Thymus (tissue), 11 donors: ENCODE results near the gene CALML4. TPM values are rescaled to one million over a fixed set of nuclear protein-coding genes. Genes with fewer than 3 reads are reported as not detected.
"Not testable (repeated sequence)": the region's sequence is repeated elsewhere in the genome, so short reads cannot be mapped to it uniquely, and the experiment has no call there.

ENCODE experiments used
- DNase-seq, 9 donors: peaks; one replicate each; pipeline ENCODE4 v3.0.0-alpha.2; 2013; ENCODE audit warnings: low spot score in 9 of 9, low read depth in 6 of 9, missing footprints in 1 of 9
- H3K27ac ChIP-seq, 2 donors: one replicate each; pipeline ENCODE4 v1.5.1; 2013; ENCODE audit warnings: control low read depth in 1 of 2, low read depth in 1 of 2, low read length in 1 of 2, mild to moderate bottlenecking in 1 of 2, moderate library complexity in 1 of 2
- H3K27me3 ChIP-seq, 2 donors: one replicate each; pipeline ENCODE4 v1.5.1; 2013; ENCODE audit warnings: low read length in 1 of 2; ENCODE audit not compliant: control insufficient read depth in 2 of 2, insufficient read depth in 1 of 2
- H3K36me3 ChIP-seq, 2 donors: one replicate each; pipeline ENCODE4 v1.5.1; 2013; ENCODE audit warnings: low read length in 1 of 2, mild to moderate bottlenecking in 1 of 2, moderate library complexity in 1 of 2; ENCODE audit not compliant: control insufficient read depth in 2 of 2, insufficient read depth in 2 of 2
- H3K4me1 ChIP-seq, 2 donors: one replicate each; pipeline ENCODE4 v1.5.1; 2013; ENCODE audit warnings: low read length in 2 of 2; ENCODE audit not compliant: control insufficient read depth in 2 of 2, insufficient read depth in 2 of 2
- H3K4me3 ChIP-seq, 2 donors: one replicate each; pipeline ENCODE4 v1.5.1; 2013; ENCODE audit warnings: low read length in 2 of 2, control low read depth in 1 of 2, mild to moderate bottlenecking in 1 of 2
- H3K9me3 ChIP-seq, 2 donors: one replicate each; pipeline ENCODE4 v1.5.1; 2013; ENCODE audit warnings: low read length in 1 of 2, mild to moderate bottlenecking in 1 of 2; ENCODE audit not compliant: control insufficient read depth in 2 of 2, insufficient read depth in 1 of 2
- WGBS: extraction: QIAGEN DNeasy Blood & Tissue Kit; methylation state at CpG from one replicate; pipeline ENCODE4 v1.1.7; 2013; 5-methylcytosine and 5-hydroxymethylcytosine counted together
- polyA plus RNA-seq: library from polyadenylated mRNA; stranded (reverse); fragments of 200-250 nt; gene quantifications from one replicate; pipeline ENCODE4 v1.2.3, GENCODE V29; 2013
- total RNA-seq: library from RNA; stranded (reverse); fragments of 120-200 nt; gene quantifications from one replicate; pipeline ENCODE4 v1.2.4, GENCODE V29; 2013
- donor health status: healthy.

Gene CALML4
- total and polyA plus RNA-seq, 2 donors = 8.8 to 18.3 TPM

DNA sequence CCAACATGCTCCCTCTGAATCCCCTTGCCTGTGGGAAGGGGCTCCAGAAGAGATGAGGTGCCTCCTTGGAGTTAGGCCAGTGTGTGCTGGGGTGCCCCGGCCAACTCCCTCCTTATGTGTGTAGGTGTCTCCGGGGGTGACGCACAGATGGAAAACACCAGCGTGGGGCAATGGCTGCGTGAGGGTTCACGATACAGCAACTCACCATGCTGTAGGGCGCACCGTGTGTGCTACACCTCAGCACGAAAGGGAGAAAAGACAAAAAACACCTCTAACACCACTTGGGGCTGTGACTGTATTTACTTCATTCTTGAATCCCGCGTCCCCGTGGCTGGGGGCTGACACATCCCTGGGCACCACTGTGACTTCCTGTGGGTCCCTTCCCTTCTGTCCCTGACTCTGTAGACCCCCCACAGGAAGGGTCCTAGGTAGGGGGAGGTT is 1.6 kb upstream of the CALML4 start:
- Histone ChIP-seq H3K4me1 (peaks cover 7 to 72% of the 10 kb centered on the region in 2 donors), H3K36me3 (peaks cover 2 to 5% of the 10 kb centered on the region in 2 donors), H3K27me3 (no peaks in the 10 kb centered on the region), H3K9me3 (peaks cover 0 to 2% of the 10 kb centered on the region in 2 donors), H3K27ac (peak overlapping the region in 1 of 2 donors; percentile 88), H3K4me3 (no peak overlapping the region)
- peak in 1 of 9 donors; percentile 20 for DNase-seq
- 94% methylated on average over 12 of the region's 12 CpGs for WGBS

- 61% methylated on average over 14 of the region's 14 CpGs for WGBS
- peak in 6 of 9 donors; percentile 53 to 82 (median 62) for DNase-seq
- Histone ChIP-seq H3K27me3 (no peaks in the 10 kb centered on the region), H3K27ac (peak overlapping the region; percentile 19 to 88), H3K4me1 (peaks cover 7 to 72% of the 10 kb centered on the region in 2 donors), H3K36me3 (peaks cover under 1 to 2% of the 10 kb centered on the region in 2 donors), H3K4me3 (peak overlapping the region in 1 of 2 donors; percentile 35), H3K9me3 (peaks cover 0 to 2% of the 10 kb centered on the region in 2 donors)
Measured at GRCh38 chr15:68205954-68206539, 915 bp upstream of the CALML4 start.

GRCh38 chr15:68205558-68205944 is 419 bp upstream of the CALML4 start:
- Histone ChIP-seq H3K27ac (peak overlapping the region in 1 of 2 donors; percentile 88), H3K4me3 (peak overlapping the region in 1 of 2 donors; percentile 35), H3K4me1 (peaks cover 7 to 69% of the 10 kb centered on the region in 2 donors), H3K27me3 (no peaks in the 10 kb centered on the region), H3K36me3 (peaks cover 0 to 2% of the 10 kb centered on the region in 2 donors), H3K9me3 (peaks cover 0 to 2% of the 10 kb centered on the region in 2 donors)
- DNase-seq = no peak
- WGBS = 85% methylated on average over 13 of the region's 13 CpGs

DNA sequence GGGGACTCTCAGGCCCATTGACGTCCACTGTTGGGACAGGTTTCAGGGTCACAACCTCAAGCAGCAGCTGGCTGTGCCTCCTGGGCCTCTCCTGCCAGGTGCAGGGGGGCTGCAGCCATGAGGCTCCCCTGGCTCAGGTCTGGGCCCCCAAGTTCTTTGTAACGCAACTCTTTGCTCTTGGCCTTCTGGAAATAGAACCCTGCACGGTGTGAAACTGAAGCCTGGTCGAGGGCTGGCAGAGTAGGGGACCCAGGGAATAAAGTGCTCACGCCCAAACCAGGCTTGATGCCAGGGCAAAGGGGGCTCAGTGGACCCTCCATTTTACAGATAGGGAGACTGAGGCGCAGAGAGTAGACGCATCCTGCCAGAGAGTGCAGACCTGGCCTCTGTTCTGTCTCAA is 771 bp downstream of the CALML4 start:
- H3K27ac ChIP-seq = no peak overlapping the region
- DNase-seq = no peak

GRCh38 chr15:68203956-68204355 is 1.2 kb downstream of the CALML4 start:
- Histone ChIP-seq H3K9me3 (peaks cover 0 to 2% of the 10 kb centered on the region in 2 donors), H3K36me3 (peaks cover 0 to 2% of the 10 kb centered on the region in 2 donors), H3K27ac (no peak overlapping the region), H3K4me3 (no peak overlapping the region), H3K27me3 (no peaks in the 10 kb centered on the region), H3K4me1 (peaks cover 2 to 53% of the 10 kb centered on the region in 2 donors)
- no peak for DNase-seq
- 97% methylated on average over 5 of the region's 5 CpGs for WGBS

More for the DNA sequence above, 771 bp downstream of the CALML4 start:
- 98% methylated on average over 7 of the region's 7 CpGs for WGBS
- Histone ChIP-seq H3K4me3 (no peak overlapping the region), H3K36me3 (peaks cover 0 to 2% of the 10 kb centered on the region in 2 donors), H3K9me3 (peaks cover 0 to 2% of the 10 kb centered on the region in 2 donors), H3K4me1 (peaks cover 2 to 57% of the 10 kb centered on the region in 2 donors), H3K27me3 (no peaks in the 10 kb centered on the region)

DNA sequence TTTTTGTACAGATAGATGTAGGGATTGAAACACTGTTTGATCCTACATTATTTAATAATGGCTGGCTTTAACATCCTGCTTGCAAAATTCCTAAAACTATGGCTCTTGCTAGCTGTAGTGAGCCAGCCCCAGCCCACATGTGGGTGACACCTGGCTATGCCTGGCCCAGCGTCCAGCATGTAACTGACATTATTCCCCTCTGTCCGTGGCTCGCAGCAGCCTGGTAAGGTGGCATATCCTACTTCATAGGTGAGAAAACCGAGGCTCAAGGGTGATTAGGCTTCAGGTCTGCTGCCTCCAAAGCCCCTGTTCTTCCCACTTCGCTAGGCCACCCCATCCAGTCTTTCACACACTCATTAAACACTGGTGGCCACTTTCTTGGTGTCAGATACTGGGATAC is 1.6 kb downstream of the CALML4 start:
- DNase-seq = no peak
- Histone ChIP-seq H3K4me1 (peaks cover 2 to 49% of the 10 kb centered on the region in 2 donors), H3K27ac (no peak overlapping the region), H3K36me3 (peaks cover 0 to 2% of the 10 kb centered on the region in 2 donors), H3K9me3 (peaks cover 0 to 2% of the 10 kb centered on the region in 2 donors), H3K27me3 (no peaks in the 10 kb centered on the region), H3K4me3 (no peak overlapping the region)
- 99% methylated on average over 5 of the region's 5 CpGs for WGBS

DNA sequence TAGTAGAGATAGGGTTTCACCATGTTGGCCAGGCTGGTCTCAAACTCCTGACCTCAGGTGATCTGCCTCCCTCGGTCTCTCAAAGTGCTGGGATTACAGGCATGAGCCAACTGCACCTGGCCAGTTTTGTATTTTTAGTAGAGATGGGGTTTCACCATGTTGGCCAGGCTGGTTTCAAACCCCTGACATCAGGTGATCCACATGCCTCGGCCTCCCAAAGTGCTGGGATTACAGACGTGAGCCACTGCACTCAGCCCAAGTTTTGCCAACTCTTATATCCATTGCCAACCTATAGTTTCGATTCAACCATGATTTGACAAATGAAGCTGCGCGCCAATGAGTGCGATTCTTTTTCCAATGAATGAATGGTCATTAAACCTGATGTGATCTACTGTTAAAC is 2.1 kb downstream of the CALML4 start:
- WGBS = over 99% methylated on average over 7 of the region's 7 CpGs
- not testable (repeated sequence) for H3K27ac ChIP-seq, DNase-seq, H3K4me3 ChIP-seq, H3K36me3 ChIP-seq, H3K27me3 ChIP-seq, H3K9me3 ChIP-seq
- peaks cover 2 to 44% of the 10 kb centered on the region in 2 donors for H3K4me1 ChIP-seq

DNA sequence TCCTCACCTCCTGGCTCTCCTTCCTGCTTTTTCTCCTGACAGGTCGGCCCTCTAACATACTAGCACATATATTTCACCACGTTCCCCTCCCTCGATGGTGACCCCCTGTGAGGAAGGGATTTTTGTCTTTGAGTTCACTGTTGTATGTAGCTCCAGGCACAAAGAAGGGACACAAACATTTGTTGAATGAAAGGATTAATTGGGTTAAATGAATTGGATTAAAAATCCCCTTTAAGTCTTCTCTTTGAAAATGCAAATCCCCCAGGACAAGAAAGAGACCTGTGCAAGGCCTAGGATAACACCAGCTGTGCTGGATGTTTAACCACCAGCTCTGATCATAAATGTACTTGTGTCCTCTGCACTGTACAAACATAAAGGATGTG is 3.3 kb downstream of the CALML4 start:
- no peak overlapping the region for H3K27ac ChIP-seq
- peaks cover 2 to 32% of the 10 kb centered on the region in 2 donors for H3K4me1 ChIP-seq
- WGBS = 77% methylated on average over 3 of the region's 3 CpGs
- H3K9me3 ChIP-seq = no peaks in the 10 kb centered on the region
- H3K4me3 ChIP-seq = no peak overlapping the region
- peaks cover 4 to 9% of the 10 kb centered on the region in 2 donors for H3K36me3 ChIP-seq
- H3K27me3 ChIP-seq = no peaks in the 10 kb centered on the region
- DNase-seq = no peak

DNA sequence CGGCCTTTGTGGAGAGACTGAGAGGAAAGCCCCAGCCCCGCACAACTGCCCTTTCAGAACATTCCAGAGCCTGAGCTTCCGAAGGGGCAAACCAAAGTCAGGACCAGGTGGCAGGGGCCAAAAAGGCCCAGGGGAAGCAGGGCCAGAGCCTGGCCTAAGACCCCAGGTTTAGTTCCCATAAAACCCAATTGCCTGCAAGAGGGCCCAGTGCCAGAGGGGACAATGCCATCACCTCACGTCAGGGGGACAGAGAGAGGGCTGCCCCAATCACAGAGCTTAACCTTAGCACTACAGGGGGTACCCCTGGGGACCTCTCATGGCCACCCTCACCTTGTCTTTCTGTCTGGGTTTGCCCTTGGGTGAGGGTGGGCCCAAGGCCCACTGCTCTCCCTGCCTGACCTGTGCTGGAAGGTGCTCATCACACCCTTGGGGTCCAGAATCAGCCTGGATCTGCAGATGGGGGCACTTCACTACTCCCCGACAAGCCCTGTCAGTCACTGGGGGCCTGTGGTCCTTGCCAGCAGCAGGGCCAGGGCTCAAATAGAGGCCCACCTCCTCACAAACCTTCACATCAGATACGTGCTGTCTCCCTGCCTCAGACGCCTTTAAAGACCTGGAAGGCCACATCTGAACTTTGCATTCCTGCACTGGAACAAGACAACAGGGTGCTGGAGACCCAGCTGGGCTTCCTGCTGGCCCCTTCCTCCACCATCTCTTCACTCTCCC is 3.8 kb downstream of the CALML4 start:
- no peak for DNase-seq
- Histone ChIP-seq H3K4me1 (peaks cover 2 to 27% of the 10 kb centered on the region in 2 donors), H3K36me3 (peaks cover 4 to 11% of the 10 kb centered on the region in 2 donors), H3K4me3 (no peak overlapping the region), H3K27ac (no peak overlapping the region), H3K27me3 (no peaks in the 10 kb centered on the region), H3K9me3 (no peaks in the 10 kb centered on the region)
- WGBS = 98% methylated on average over 7 of the region's 7 CpGs
